HCT116 (cell line): ENCODE measurements around the gene BEND3.

Source experiments
- CTCF ChIP-seq, 3 experiments: fragments of 200-600 bp in 1 of 3; sonication (generic) in 1 of 3; IDR thresholded peaks in 2 of 3; conservative IDR thresholded peaks in 1 of 3; 2 replicates each; pipeline ENCODE4 v1.5.1; 2012 to 2017; ENCODE audit warnings: low read depth in 2 of 3, low read length in 2 of 3, antibody characterized with exemption in 1 of 3, borderline replicate concordance in 1 of 3, control low read depth in 1 of 3, mild to moderate bottlenecking in 1 of 3, mixed read lengths in 1 of 3, mixed run types in 1 of 3, moderate library complexity in 1 of 3; ENCODE audit not compliant: insufficient read depth in 1 of 3
- EZH2 ChIP-seq: fragments of 200-600 bp; sonication (generic); IDR thresholded peaks from 2 replicates; pipeline ENCODE4 v1.6.1; 2017; ENCODE audit warnings: antibody characterized with exemption, mixed run types
- POLR2A ChIP-seq: IDR thresholded peaks from 2 replicates; pipeline ENCODE4 v1.7.0; 2011; ENCODE audit warnings: borderline replicate concordance; ENCODE audit not compliant: insufficient read depth, insufficient read length; ENCODE audit errors: extremely low read depth

- TF ChIP-seq EZH2 (no peak), CTCF (IDR thresholded peaks at IDR 0.05 in 2 of 3, conservative IDR thresholded peaks at IDR 0.05 in 1 of 3; ENCODE audit: borderline replicate concordance in 1 of 3, insufficient read depth in 1 of 3, low read depth in 2 of 3, low read length in 2 of 3) (peak; percentile 2 to 28 (median 10); a peak in 2 of 6 replicates), POLR2A (no peak)
Measured at GRCh38 chr6:107075951-107076381, 39.3 kb downstream of the BEND3 start.
